H1 (cell line): ENCODE data around the gene RIPPLY3. TPM values are rescaled to one million over a fixed set of nuclear protein-coding genes. Genes with fewer than 3 reads are reported as not detected.

Source experiments
- CTCF ChIA-PET: fragments of 300-600 bp; sonication (Branson Sonifier 250); formaldehyde crosslinking; loops from one replicate; lab custom pipeline; 2021; ENCODE audit not compliant: partially characterized antibody; lab: Charles Lee
- POLR2A ChIA-PET: fragments of 300-600 bp; sonication (Branson Sonifier 250); formaldehyde crosslinking; loops from one replicate; lab custom pipeline; 2021; ENCODE audit warnings: inconsistent platforms; ENCODE audit not compliant: partially characterized antibody; lab: Charles Lee
- DNase-seq, 2 experiments: peaks; one replicate each; pipeline versions ENCODE4 v3.0.0 to v3.0.0-alpha.2; 2010 to 2022; ENCODE audit warnings: low spot score in 2 of 2, low read depth in 1 of 2, mixed read lengths in 1 of 2
- FAIRE-seq: peaks from 2 replicates; lab custom pipeline; 2011; peaks lifted over from hg19 to GRCh38; lab: Jason Lieb, UNC
- H2AFZ ChIP-seq: 2 replicates; pipeline ENCODE4 v1.8.1; 2012; ENCODE audit warnings: low read length, inconsistent platforms
- H2AK5ac ChIP-seq: 2 replicates; pipeline ENCODE4 v1.6.1; 2013; ENCODE audit warnings: low read depth, low read length
- H2BK120ac ChIP-seq: replicated peaks from 2 replicates; pipeline ENCODE3; 2013; ENCODE audit warnings: low read depth, low read length, inconsistent platforms
- H2BK12ac ChIP-seq: 2 replicates; pipeline ENCODE4 v1.6.1; 2013; ENCODE audit warnings: low read depth, low read length
- H2BK15ac ChIP-seq: 2 replicates; pipeline ENCODE4 v1.6.1; 2013; ENCODE audit warnings: low read length
- H2BK20ac ChIP-seq: 2 replicates; pipeline ENCODE4 v1.6.1; 2013; ENCODE audit warnings: low read length
- H2BK5ac ChIP-seq: 2 replicates; pipeline ENCODE4 v1.6.1; 2013; ENCODE audit warnings: low read depth, low read length
- H3K14ac ChIP-seq: 2 replicates; pipeline ENCODE4 v1.6.1; 2013; ENCODE audit warnings: inconsistent platforms; ENCODE audit not compliant: insufficient read length
- H3K18ac ChIP-seq: 2 replicates; pipeline ENCODE4 v1.6.1; 2013; ENCODE audit warnings: low read length; ENCODE audit errors: extremely low read depth
- H3K23ac ChIP-seq: 2 replicates; pipeline ENCODE4 v1.6.1; 2013; ENCODE audit warnings: inconsistent platforms; ENCODE audit not compliant: insufficient read length
- H3K23me2 ChIP-seq: 2 replicates; pipeline ENCODE4 v1.6.1; 2013; ENCODE audit warnings: low read depth, low read length
- H3K27ac ChIP-seq: 2 replicates; pipeline ENCODE4 v1.6.1; 2011; ENCODE audit warnings: low read depth, low read length, inconsistent platforms
- H3K27me3 ChIP-seq, 4 experiments: replicated peaks in 1 of 4; 1 replicate in 1 of 4; 2 replicates in 3 of 4; pipeline versions ENCODE4 v1.6.1 to v1.8.1; 2011 to 2013; ENCODE audit warnings: low read length in 3 of 4, mild to moderate bottlenecking in 3 of 4, inconsistent platforms in 2 of 4, mixed read lengths in 2 of 4, moderate library complexity in 1 of 4; ENCODE audit not compliant: control insufficient read depth in 3 of 4, insufficient read depth in 3 of 4; ENCODE audit errors: extremely low read depth in 1 of 4
- H3K36me3 ChIP-seq, 4 experiments: 2 replicates each; pipeline versions ENCODE4 v1.6.1 to v1.8.1; 2011 to 2013; ENCODE audit warnings: mild to moderate bottlenecking in 4 of 4, low read length in 3 of 4, moderate library complexity in 2 of 4, control low read depth in 1 of 4, inconsistent platforms in 1 of 4; ENCODE audit not compliant: insufficient read depth in 4 of 4, control insufficient read depth in 2 of 4
- H3K4ac ChIP-seq: replicated peaks from 2 replicates; pipeline ENCODE3; 2013; ENCODE audit warnings: low read length, low read depth, mixed read lengths, inconsistent platforms; ENCODE audit not compliant: insufficient read length
- H3K4me1 ChIP-seq, 4 experiments: replicated peaks in 1 of 4; 1 replicate in 1 of 4; 2 replicates in 3 of 4; pipeline versions ENCODE4 v1.6.1 to v1.8.1; 2011 to 2013; ENCODE audit warnings: low read length in 3 of 4, inconsistent platforms in 2 of 4, mixed read lengths in 1 of 4; ENCODE audit not compliant: insufficient read depth in 4 of 4, control insufficient read depth in 3 of 4
- H3K4me2 ChIP-seq, 2 experiments: 2 replicates each; pipeline versions ENCODE4 v1.6.1 to v1.8.1; 2011 to 2013; ENCODE audit warnings: low read depth in 2 of 2, low read length in 2 of 2, control low read depth in 1 of 2, inconsistent platforms in 1 of 2, mild to moderate bottlenecking in 1 of 2; ENCODE audit not compliant: insufficient read depth in 1 of 2
- H3K4me3 ChIP-seq, 4 experiments: fragments of 200-600, 300-600 bp in 1 of 4; sonication (generic), shearing (Covaris generic), sonication (Bioruptor Twin) in 1 of 4; 2 replicates each; pipeline versions ENCODE4 v1.5.1 to v1.8.1; 2011 to 2016; ENCODE audit warnings: low read length in 4 of 4, low read depth in 3 of 4, control low read depth in 2 of 4, inconsistent platforms in 2 of 4, mild to moderate bottlenecking in 2 of 4, mixed read lengths in 1 of 4, moderate library complexity in 1 of 4; ENCODE audit not compliant: insufficient read depth in 2 of 4; ENCODE audit errors: extremely low read depth in 1 of 4
- H3K56ac ChIP-seq: replicated peaks from 2 replicates; pipeline ENCODE3; 2013; ENCODE audit warnings: low read depth, mild to moderate bottlenecking, mixed read lengths, low read length, inconsistent platforms; ENCODE audit not compliant: insufficient read length
- H3K79me1 ChIP-seq: 2 replicates; pipeline ENCODE4 v1.6.1; 2013; ENCODE audit warnings: low read depth, low read length, control low read depth
- H3K79me2 ChIP-seq, 2 experiments: 2 replicates each; pipeline versions ENCODE4 v1.6.1 to v1.8.1; 2012 to 2013; ENCODE audit warnings: low read length in 2 of 2, mild to moderate bottlenecking in 2 of 2, inconsistent platforms in 1 of 2; ENCODE audit not compliant: insufficient read depth in 2 of 2, control insufficient read depth in 1 of 2
- H3K9ac ChIP-seq, 4 experiments: replicated peaks in 1 of 4; 1 replicate in 1 of 4; 2 replicates in 3 of 4; pipeline versions ENCODE4 v1.6.1 to v1.8.1; 2011 to 2013; ENCODE audit warnings: low read depth in 3 of 4, low read length in 3 of 4, control low read depth in 2 of 4, mild to moderate bottlenecking in 2 of 4, moderate library complexity in 2 of 4, inconsistent platforms in 1 of 4; ENCODE audit errors: extremely low read depth in 1 of 4
- H3K9me3 ChIP-seq, 2 experiments: 2 replicates each; pipeline versions ENCODE4 v1.6.1 to v1.8.1; 2012 to 2013; ENCODE audit warnings: mild to moderate bottlenecking in 2 of 2, moderate library complexity in 2 of 2, control low read depth in 1 of 2, inconsistent platforms in 1 of 2, low read depth in 1 of 2, low read length in 1 of 2, mixed read lengths in 1 of 2; ENCODE audit not compliant: insufficient read depth in 2 of 2
- H4K20me1 ChIP-seq, 2 experiments: replicated peaks in 1 of 2; 2 replicates each; pipeline versions ENCODE3 to v1.8.1; 2011 to 2013; ENCODE audit warnings: inconsistent platforms in 2 of 2, low read length in 2 of 2, mild to moderate bottlenecking in 1 of 2; ENCODE audit not compliant: insufficient read depth in 2 of 2, control insufficient read depth in 1 of 2
- H4K5ac ChIP-seq: 2 replicates; pipeline ENCODE4 v1.6.1; 2013; ENCODE audit warnings: low read length, low read depth, mixed read lengths, inconsistent platforms; ENCODE audit not compliant: insufficient read length
- H4K8ac ChIP-seq: 2 replicates; pipeline ENCODE4 v1.8.0; 2013; ENCODE audit warnings: mild to moderate bottlenecking, moderate library complexity, low read length, inconsistent platforms; ENCODE audit not compliant: insufficient read depth; ENCODE audit errors: extremely low read depth
- H4K91ac ChIP-seq: replicated peaks from 2 replicates; pipeline ENCODE3; 2013; ENCODE audit warnings: low read length, mixed read lengths, inconsistent platforms; ENCODE audit not compliant: insufficient read length
- CBX5 ChIP-seq: fragments of 300-800, 300-1000 bp; sonication (generic); IDR thresholded peaks from 2 replicates; pipeline ENCODE4 v1.7.1; 2016; ENCODE audit warnings: antibody characterized with exemption, low read length, low read depth
- CHD1 ChIP-seq: IDR thresholded peaks from 2 replicates; pipeline ENCODE4 v1.6.1; 2012; ENCODE audit warnings: low read depth, low read length, improper control_type of control experiment
- FOSL1 ChIP-seq: IDR thresholded peaks from 2 replicates; pipeline ENCODE4 v1.6.1; 2011; ENCODE audit warnings: mild to moderate bottlenecking, low read depth, low read length, moderate library complexity; ENCODE audit not compliant: insufficient read depth
- PHF8 ChIP-seq: fragments of 200-600 bp; sonication (generic); conservative IDR thresholded peaks from 2 replicates; pipeline ENCODE4 v1.7.1; 2012; ENCODE audit warnings: low read depth, mild to moderate bottlenecking, inconsistent platforms, low read length, moderate library complexity
- POLR2AphosphoS5 ChIP-seq: IDR thresholded peaks from 2 replicates; pipeline ENCODE4 v1.6.1; 2011; ENCODE audit warnings: low read depth, low read length
- RAD21 ChIP-seq, 2 experiments: IDR thresholded peaks in 1 of 2; conservative IDR thresholded peaks in 1 of 2; 2 replicates each; pipeline ENCODE4 v1.6.1; 2011; ENCODE audit warnings: low read depth in 2 of 2, low read length in 2 of 2, improper control_type of control experiment in 1 of 2, inconsistent platforms in 1 of 2, mild to moderate bottlenecking in 1 of 2, moderate library complexity in 1 of 2
- SAP30 ChIP-seq: fragments of 300-600 bp; sonication (generic); IDR thresholded peaks from 2 replicates; pipeline ENCODE4 v1.7.1; 2012; ENCODE audit warnings: low read length, moderate library complexity, mild to moderate bottlenecking, inconsistent platforms; ENCODE audit not compliant: insufficient read depth, insufficient replicate concordance
- SIN3A ChIP-seq, 2 experiments: IDR thresholded peaks in 1 of 2; conservative IDR thresholded peaks in 1 of 2; 2 replicates each; pipeline ENCODE4 v1.6.1; 2011 to 2012; ENCODE audit warnings: low read length in 2 of 2, improper control_type of control experiment in 1 of 2, low read depth in 1 of 2, mild to moderate bottlenecking in 1 of 2
- TAF1 ChIP-seq: IDR thresholded peaks from 2 replicates; pipeline ENCODE4 v1.6.1; 2011; ENCODE audit warnings: mild to moderate bottlenecking, low read depth, low read length
- ZNF274 ChIP-seq: IDR thresholded peaks from 2 replicates; pipeline ENCODE4 v1.7.0; 2012; ENCODE audit warnings: low read length, borderline replicate concordance; ENCODE audit errors: extremely low read depth
- WGBS, 2 experiments: shearing (Covaris generic) in 1 of 2; methylation state at CpG; one replicate each; pipeline versions ENCODE4 v1.1.6 to v1.1.7; 2013 to 2015; ENCODE audit warnings: low lambda C conversion rate in 2 of 2, mixed read lengths in 2 of 2, inconsistent platforms in 1 of 2, low coverage in 1 of 2, missing lambda C conversion rate in 1 of 2; ENCODE audit not compliant: insufficient replicate concordance in 2 of 2, insufficient coverage in 1 of 2, insufficient read length in 1 of 2; ENCODE audit errors: extremely low coverage in 1 of 2, missing lambda C conversion rate in 1 of 2; 5-methylcytosine and 5-hydroxymethylcytosine counted together
- polyA plus RNA-seq, 7 experiments: library from polyadenylated mRNA; depleted of rRNA in 3 of 7; stranded (reverse) in 5 of 7; unstranded in 2 of 7; fragments of >200 nt in 5 of 7; fragments of 200-250 nt in 2 of 7; gene quantifications; 1 replicate in 5 of 7; 2 replicates in 1 of 7; 4 replicates in 1 of 7; pipeline versions ENCODE4 v1.2.1 to v1.2.3, GENCODE V29; 2011 to 2013; ENCODE audit warnings: missing spikeins in 2 of 7, mixed read lengths in 2 of 7
- total RNA-seq: library from RNA; stranded (reverse); fragmentation: NEBNext Ultra II Directional; extraction: Animal tissue kit (Norgen Biotek cat#: 25700); gene quantifications from 2 replicates; pipeline ENCODE4 v1.2.1, GENCODE V29; 2021
- TF ChIP-seq, protein P1 (sequence below): IDR thresholded peaks from 2 replicates; pipeline ENCODE4 v1.6.1; 2011; ENCODE audit warnings: low read depth, mild to moderate bottlenecking, low read length; ENCODE audit not compliant: insufficient read depth

RIPPLY3 gene
- total and polyA plus RNA-seq, 2 of the 8 experiments (the other 6 are each of a cell fraction or from before 2014, with no cell fraction given), result 2.0 to 2.2 TPM

DNA sequence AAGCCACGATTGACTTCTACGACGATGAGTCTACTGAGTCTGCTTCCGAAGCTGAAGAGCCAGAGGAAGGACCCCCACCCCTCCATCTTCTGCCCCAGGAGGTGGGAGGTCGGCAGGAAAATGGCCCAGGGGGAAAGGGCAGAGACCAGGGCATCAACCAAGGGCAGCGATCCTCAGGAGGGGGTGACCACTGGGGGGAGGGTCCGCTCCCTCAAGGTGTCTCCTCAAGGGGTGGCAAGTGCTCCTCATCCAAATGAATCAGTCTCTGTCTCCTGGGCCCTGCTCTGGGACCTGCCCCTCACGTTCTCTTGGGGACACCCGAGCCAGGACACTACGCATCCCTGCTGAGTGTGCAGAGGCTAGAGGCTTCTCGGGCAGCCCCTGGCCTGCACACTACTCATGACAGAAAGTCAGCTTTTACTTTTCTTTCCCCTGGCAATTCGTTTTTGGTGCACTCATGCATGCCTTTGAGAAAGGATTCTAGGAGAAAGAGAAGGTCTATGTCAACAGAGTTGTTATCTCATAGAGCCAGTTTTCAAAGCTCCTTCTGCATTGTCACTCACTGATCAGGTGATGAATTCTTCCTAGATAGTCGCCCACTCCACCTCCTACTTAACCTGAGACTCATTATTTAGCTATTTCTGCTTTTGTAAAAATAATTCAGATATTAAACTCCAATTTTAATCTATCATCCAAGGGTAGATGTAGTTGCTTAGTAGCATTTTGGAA is 11.6 kb downstream of the RIPPLY3 start:
- H2AK5ac ChIP-seq, result no peak overlapping the region
- no peaks in the 10 kb centered on the region; a peak in 1 of 7 replicates for H3K27me3 ChIP-seq
- no peak overlapping the region for H3K14ac ChIP-seq
- no peak for DNase-seq
- no peaks in the 10 kb centered on the region for H3K79me2 ChIP-seq
- no peak overlapping the region for H3K23ac ChIP-seq
- H2BK15ac ChIP-seq, result no peak overlapping the region
- no peak overlapping the region for H2BK20ac ChIP-seq
- H3K36me3 ChIP-seq, result no peaks in the 10 kb centered on the region
- no peaks in the 10 kb centered on the region for H3K9me3 ChIP-seq
- no peak overlapping the region for H3K18ac ChIP-seq
- H2AFZ ChIP-seq, result no peak overlapping the region
- no peak overlapping the region for H3K27ac ChIP-seq
- 88% methylated on average over 13 of the region's 13 CpGs; no CpG with 5 or more reads in 1 of the 2 experiments for WGBS, 2 experiments
- H3K4me2 ChIP-seq, result no peak overlapping the region
- H3K4me1 ChIP-seq, result no peaks in the 10 kb centered on the region
- H3K4ac ChIP-seq, result no peak overlapping the region
- H3K79me1 ChIP-seq, result no peaks in the 10 kb centered on the region
- no peak overlapping the region for H2BK5ac ChIP-seq
- no peak overlapping the region for H2BK12ac ChIP-seq
- H3K4me3 ChIP-seq, result no peak overlapping the region
- H4K20me1 ChIP-seq, result no peaks in the 10 kb centered on the region
- H3K23me2 ChIP-seq, result no peaks in the 10 kb centered on the region
- H3K56ac ChIP-seq, result no peak overlapping the region
- H3K9ac ChIP-seq, result no peak overlapping the region
- H4K5ac ChIP-seq, result no peak overlapping the region
- no peak overlapping the region for H4K8ac ChIP-seq
- ChIA-PET POLR2A (no interaction called here), CTCF (interaction anchor here (1.2 kb wide), 1 partner anchor 8 kb away, joined by 4 read pairs; no protein-coding TSS in a partner anchor)
- H2BK120ac ChIP-seq, result no peak overlapping the region
- no peak for FAIRE-seq
- H4K91ac ChIP-seq, result no peak overlapping the region
- TF ChIP-seq TAF1, result no peak
- TF ChIP-seq CBX5, result no peak
- TF ChIP-seq, protein P1, sequence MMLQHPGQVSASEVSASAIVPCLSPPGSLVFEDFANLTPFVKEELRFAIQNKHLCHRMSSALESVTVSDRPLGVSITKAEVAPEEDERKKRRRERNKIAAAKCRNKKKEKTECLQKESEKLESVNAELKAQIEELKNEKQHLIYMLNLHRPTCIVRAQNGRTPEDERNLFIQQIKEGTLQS, result no peak
- TF ChIP-seq POLR2AphosphoS5, result no peak
- TF ChIP-seq SIN3A (conservative IDR thresholded peaks at IDR 0.05 in 1 of 2, IDR thresholded peaks at IDR 0.05 in 1 of 2; ENCODE audit: low read depth in 1 of 2, low read length in 2 of 2), result no peak
- no peak for TF ChIP-seq SAP30
- no peak for TF ChIP-seq FOSL1
- no peak for TF ChIP-seq RAD21 (IDR thresholded peaks at IDR 0.05 in 1 of 2, conservative IDR thresholded peaks at IDR 0.05 in 1 of 2; ENCODE audit: low read depth in 2 of 2, low read length in 2 of 2)
- no peak for TF ChIP-seq CHD1
- no peak for TF ChIP-seq PHF8
- TF ChIP-seq ZNF274, result no peak
